Activated CD8-positive, alpha-beta memory T cell treated with anti-CD3 and anti-CD28 coated beads for 1 hour (primary cell): ENCODE data around the gene ETFRF1.
A peak's percentile ranks its signal among the peaks of the same experiment; 100 is the strongest.

Source experiments
- DNase-seq, 2 donors: peaks; one replicate each; pipeline ENCODE4 v3.0.0-alpha.2; 2020; ENCODE audit warnings: low read depth in 1 of 2; ENCODE audit errors: extremely low read depth in 1 of 2

The ETFRF1 gene

GRCh38 chr12:25208554-25208953 is 13.5 kb downstream of the ETFRF1 start:
- no peak for DNase-seq

DNA sequence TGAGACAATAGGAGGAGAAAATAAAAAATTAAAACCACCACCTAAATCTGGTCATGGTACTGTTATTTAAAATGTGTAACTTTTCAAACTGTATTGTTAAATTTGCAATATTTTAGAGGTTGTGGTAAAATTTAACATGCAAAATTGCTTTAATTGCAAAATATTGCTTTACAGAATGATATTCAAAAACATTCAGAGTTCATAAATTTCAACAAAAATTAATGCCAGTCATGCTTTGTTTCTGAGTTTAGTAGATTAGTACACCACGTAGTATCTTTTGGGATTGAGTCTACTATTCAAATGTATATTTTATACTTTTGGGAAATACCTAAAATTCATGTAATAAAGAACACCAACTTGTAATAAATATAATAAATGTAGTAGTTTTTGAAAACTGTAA is 18.3 kb downstream of the ETFRF1 start:
- no peak for DNase-seq

DNA sequence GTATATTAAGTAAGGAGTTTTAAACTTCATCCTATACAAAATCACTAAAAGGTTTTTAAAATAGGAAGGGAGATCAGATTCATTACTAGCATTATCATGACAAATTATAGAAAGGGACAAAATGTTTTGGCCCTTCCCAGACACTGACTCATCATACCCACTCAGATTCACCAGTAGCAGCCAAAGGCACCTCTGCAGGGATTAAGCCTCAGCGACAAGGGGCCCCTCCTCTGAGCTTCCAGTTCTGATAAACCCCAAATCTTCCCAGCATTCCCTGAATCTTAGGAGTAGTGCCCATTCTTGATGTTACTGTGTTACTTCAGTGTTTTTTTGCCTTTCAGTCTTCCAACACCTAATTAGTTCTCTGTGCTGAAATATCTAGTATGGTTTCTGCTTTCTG is 41.2 kb downstream of the ETFRF1 start:
- no peak for DNase-seq

DNA sequence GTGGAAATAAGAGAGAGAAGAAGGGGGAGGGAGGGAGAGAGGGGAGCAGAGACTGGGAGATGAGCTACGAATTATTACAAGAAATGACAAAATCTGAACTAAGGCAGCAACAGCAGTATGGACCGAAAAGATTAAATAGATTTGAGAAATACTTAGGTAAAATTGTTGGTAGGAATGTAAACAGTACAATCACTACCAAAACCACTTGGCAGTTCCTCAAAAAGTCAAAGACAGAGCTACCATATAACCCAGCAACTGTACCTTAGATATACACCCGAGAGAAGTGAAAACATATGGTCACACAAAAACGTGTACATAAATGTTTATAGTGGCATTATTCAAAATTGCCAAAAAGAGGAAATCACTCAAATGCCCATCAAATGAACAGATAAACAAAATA is 41.6 kb downstream of the ETFRF1 start:
- DNase-seq = no peak

DNA sequence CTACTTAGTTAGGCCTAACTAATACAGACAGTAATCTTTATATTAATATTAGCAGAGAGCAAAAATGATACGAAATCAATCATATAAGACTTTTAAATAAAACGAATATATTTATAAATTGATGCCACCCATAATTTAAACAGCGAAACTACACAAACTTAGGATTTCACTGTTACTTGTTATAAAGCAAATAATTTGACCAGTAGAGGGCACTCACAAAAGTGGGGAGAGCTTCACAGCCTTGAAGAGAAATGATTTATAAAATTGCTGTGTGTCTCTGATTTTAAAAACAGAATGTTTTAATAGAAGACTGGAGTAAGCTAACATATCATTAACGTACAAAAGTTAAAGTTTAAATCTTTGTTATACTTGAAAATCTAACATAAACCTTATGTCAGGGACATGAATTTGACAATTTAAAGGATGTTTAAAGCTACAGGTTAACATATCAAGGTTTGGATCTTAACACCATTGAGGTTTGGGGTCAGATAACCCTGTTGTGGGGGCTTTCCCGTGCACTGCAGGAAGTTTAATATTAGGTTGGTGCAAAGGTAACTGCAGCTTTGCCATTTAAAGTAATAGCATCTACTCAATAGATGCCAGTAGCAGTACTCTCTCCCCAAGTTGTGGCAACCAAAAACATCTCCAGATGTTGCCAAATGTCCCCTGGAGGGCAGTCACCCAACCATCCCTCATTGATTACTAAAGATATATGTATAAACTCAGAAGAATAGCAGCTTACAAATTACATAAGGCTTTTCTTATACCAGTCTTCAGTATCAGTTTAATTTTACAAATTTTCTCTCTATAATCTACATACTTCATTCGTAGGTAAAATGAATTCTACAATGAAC is 46.4 kb downstream of the ETFRF1 start:
- no peak for DNase-seq

- no peak for DNase-seq
Observed at GRCh38 chr12:25242981-25243679, 48.1 kb downstream of the ETFRF1 start.

GRCh38 chr12:25243680-25243990 is 48.6 kb downstream of the ETFRF1 start:
- DNase-seq = no peak

DNA sequence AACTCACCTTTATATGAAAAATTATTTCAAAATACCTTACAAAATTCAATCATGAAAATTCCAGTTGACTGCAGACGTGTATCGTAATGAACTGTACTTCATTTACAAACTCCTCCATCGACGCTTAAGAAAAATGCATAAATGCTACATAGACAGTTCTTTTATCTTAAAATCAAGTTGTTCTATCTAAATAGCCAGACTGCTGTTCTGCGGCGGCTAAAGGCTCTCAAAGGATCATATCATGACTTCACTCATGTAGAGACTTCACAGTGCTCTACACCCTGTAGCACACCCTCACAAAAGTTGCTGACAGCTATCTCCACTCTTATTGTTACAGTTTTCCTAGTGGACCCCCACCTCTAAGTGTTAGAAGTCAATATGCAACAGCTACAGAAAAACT is 50.5 kb downstream of the ETFRF1 start:
- no peak for DNase-seq

GRCh38 chr12:25248137-25248536 is 53.1 kb downstream of the ETFRF1 start:
- DNase-seq = no peak

GRCh38 chr12:25248732-25249131 is 53.7 kb downstream of the ETFRF1 start:
- DNase-seq = no peak

DNA sequence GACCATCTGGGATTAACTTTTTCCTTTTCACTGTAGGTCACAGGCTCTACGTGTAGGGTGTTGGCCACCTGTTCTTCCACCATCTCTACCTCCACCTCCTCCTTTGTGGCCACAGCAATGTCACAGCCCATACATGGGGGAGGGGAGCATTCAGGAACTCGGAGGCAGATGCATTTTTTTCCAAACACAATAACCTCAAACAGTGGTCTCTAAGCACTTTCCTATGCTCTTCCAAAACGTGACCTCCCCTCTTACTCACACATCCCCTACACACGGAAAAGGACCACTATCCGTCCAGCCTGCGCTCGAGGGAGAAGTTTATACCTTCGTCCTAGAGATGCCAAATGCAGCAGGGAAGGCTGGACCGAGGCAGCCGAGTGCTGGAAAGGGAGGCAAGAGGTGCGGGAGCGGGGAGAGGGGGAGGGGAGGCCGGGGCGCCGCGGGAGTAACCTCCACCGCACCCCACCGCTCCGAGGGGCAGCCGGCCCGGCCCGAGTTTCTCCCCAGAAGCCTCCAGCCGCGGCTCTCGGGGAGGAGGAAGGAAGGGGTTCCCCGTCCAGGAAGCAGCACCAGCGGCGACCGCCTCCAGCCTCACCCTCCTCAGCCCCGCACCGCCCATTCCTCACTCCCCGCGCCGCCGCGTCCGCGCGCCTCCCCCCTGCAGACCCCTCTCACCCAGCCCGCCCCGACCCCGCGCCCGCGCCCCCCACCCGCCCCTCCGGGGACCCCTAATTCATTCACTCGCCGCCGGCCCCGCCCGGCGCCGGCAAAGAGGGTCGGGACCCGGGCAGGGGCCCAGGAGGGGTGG is 55.1 kb downstream of the ETFRF1 start:
- DNase-seq = peak; percentile 5 to 31

DNA sequence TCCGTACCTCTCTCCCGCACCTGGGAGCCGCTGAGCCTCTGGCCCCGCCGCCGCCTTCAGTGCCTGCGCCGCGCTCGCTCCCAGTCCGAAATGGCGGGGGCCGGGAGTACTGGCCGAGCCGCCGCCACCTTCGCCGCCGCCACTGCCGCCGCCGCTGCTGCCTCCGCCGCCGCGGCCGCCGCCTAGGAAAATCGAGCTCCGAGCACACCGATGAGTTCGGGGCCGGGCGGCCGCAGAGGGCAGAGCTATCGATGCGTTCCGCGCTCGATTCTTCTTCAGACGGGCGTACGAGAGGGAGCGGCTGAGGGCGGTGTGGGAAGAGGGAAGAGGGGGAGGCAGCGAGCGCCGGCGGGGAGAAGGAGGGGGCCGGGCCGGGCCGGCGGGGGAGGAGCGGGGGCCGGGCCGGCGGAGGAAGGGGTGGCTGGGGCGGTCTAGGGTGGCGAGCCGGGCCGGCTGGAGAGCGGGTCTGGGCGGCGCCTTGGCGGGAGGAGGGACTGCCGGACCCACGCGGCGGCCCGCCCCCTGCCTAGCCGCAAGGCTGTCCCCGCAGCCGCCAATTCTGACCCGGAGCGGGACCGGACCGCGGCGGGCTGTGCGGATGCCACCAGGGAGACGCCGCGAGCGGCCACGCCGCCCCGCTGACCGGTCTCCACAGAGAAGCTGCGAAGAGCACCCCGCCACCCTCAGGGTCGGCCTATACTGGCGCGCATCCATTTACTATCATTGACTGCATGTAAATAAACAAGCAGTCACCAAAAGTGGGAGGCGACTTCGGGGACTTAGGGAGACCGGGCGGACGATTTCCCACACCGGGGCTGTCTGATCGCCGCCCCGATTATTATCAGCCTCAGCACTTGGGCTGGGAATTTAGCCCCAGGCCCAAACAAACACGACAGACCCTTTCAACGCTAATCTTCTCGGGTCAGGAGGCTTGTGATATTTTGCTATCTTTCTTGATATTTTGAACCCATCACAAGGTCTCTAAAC is 56.0 kb downstream of the ETFRF1 start, which contains the start of gene KRAS:
KRAS (minus strand) TSS at position 186 of the 987 bp plus-strand sequence.
- DNase-seq = peak; percentile 83

GRCh38 chr12:25251769-25252168 is 56.7 kb downstream of the ETFRF1 start:
- no peak for DNase-seq

- no peak for DNase-seq
Observed at GRCh38 chr12:25252946-25253345, 57.9 kb downstream of the ETFRF1 start.

- no peak for DNase-seq
Observed at GRCh38 chr12:25253371-25254068, 58.5 kb downstream of the ETFRF1 start.

DNA sequence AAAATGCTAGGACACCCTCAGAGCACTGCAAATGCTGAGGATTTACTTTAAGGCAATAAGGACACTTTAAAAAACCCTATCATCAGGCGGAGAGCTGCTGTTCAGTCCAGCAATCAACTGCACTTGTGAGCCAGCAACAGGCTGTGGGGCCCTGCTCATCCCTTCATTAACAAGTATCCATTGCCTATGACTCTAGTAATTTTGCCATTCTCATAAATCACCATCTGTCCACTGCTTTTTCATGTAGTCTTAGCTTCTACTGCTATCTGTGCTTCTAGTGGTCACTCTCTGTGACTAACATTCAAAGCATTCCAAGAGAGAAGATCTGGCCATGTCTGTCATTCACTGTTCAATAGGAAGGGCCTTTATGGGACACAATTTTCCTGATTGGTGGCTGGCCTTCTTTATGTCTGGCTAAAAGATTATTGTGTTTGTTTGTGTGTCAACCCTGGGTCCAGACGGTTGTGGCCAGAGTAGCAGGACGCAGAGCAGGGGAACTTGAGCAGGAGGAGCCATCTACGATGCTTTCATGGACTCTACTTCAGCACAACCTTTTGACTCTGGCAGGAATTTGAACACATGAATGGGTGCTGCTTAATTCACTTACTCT is 59.3 kb downstream of the ETFRF1 start:
- DNase-seq = no peak
